ENCODE measurements around the gene FAM114A1. TPM values are rescaled to one million over a fixed set of nuclear protein-coding genes. Genes with fewer than 3 reads are reported as not detected.
A peak's percentile ranks its signal among the peaks of the same experiment; 100 is the strongest.
"Not testable (repeated sequence)": the region's sequence is repeated elsewhere in the genome, so short reads cannot be mapped to it uniquely, and the experiment has no call there.

FAM114A1 gene
- polyA plus RNA-seq, 3 donors = 3.2 to 12.0 (median 4.1) TPM

DNA sequence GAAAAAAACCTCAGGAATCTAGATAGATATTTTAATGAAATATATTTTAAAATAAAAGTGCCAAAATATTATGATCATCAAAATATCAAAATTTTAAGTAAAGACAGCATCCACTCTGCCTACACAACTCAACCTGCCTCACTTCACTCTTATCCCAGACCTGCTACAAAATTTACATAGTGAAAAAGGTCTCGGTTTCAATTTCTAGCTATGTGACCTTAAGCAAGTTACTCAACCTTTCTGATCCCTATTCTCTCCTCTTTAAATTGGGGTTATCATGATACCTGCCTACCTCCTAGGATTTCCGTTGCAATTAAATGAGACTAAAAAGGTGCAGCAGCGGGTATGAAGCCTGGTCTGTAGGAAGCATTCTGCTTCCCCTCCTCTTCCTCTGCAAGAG lies 72.9 kb downstream of the FAM114A1 start:
- Mint-ChIP-seq H3K27me3 (ENCODE audit: low read depth in 3 of 3) (no peaks in the 10 kb centered on the region), H3K4me3 (no peak overlapping the region), H3K27ac (no peak overlapping the region), H3K36me3 (peaks cover 64 to 77% of the 10 kb centered on the region in 2 donors), H3K9me3 (no peaks in the 10 kb centered on the region), H3K4me1 (no peaks in the 10 kb centered on the region)
- no peak overlapping the region for H3K4me2 ChIP-seq (replicated peaks; ENCODE audit: extremely low read depth, low read length, poor library complexity, severe bottlenecking)
- no peaks in the 10 kb centered on the region for H4K20me1 ChIP-seq (ENCODE audit: insufficient read depth, low read length)
- H3K4me1 ChIP-seq (ENCODE audit: control insufficient read depth in 1 of 2, insufficient read depth in 2 of 2, low read length in 2 of 2) = no peaks in the 10 kb centered on the region
- H3K27ac ChIP-seq (ENCODE audit: low read depth in 1 of 2, low read length in 2 of 2) = no peak overlapping the region
- 100% methylated on average over 2 of the region's 3 CpGs for WGBS (ENCODE audit: insufficient coverage)
- H3K9ac ChIP-seq (ENCODE audit: insufficient read depth, low read length, poor library complexity, severe bottlenecking) = no peak overlapping the region
- H3K79me2 ChIP-seq (ENCODE audit: insufficient read depth, low read length) = no peaks in the 10 kb centered on the region
- peaks cover 25 to 88% of the 10 kb centered on the region in 2 donors for H3K36me3 ChIP-seq (replicated peaks in 1 of 2; ENCODE audit: control insufficient read depth in 1 of 2, insufficient read depth in 2 of 2, low read length in 2 of 2)
- intact Hi-C loops (cut with micrococcal nuclease) = no loop called here
- H3K4me3 ChIP-seq (replicated peaks in 1 of 3; ENCODE audit: low read depth in 2 of 3, low read length in 3 of 3) = no peak overlapping the region
- no peaks in the 10 kb centered on the region for H3K27me3 ChIP-seq (ENCODE audit: control insufficient read depth in 2 of 2, insufficient read depth in 2 of 2, low read length in 2 of 2)
- no peak for DNase-seq
- no peaks in the 10 kb centered on the region for H3K9me3 ChIP-seq (replicated peaks in 1 of 2; ENCODE audit: control insufficient read depth in 1 of 2, insufficient read depth in 1 of 2, low read length in 2 of 2)
- no peak overlapping the region for H2AFZ ChIP-seq (ENCODE audit: insufficient read depth, low read depth, low read length, poor library complexity, severe bottlenecking)
- TF ChIP-seq, protein P1, sequence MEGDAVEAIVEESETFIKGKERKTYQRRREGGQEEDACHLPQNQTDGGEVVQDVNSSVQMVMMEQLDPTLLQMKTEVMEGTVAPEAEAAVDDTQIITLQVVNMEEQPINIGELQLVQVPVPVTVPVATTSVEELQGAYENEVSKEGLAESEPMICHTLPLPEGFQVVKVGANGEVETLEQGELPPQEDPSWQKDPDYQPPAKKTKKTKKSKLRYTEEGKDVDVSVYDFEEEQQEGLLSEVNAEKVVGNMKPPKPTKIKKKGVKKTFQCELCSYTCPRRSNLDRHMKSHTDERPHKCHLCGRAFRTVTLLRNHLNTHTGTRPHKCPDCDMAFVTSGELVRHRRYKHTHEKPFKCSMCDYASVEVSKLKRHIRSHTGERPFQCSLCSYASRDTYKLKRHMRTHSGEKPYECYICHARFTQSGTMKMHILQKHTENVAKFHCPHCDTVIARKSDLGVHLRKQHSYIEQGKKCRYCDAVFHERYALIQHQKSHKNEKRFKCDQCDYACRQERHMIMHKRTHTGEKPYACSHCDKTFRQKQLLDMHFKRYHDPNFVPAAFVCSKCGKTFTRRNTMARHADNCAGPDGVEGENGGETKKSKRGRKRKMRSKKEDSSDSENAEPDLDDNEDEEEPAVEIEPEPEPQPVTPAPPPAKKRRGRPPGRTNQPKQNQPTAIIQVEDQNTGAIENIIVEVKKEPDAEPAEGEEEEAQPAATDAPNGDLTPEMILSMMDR (IDR thresholded peaks at IDR 0.05) = no peak

DNA sequence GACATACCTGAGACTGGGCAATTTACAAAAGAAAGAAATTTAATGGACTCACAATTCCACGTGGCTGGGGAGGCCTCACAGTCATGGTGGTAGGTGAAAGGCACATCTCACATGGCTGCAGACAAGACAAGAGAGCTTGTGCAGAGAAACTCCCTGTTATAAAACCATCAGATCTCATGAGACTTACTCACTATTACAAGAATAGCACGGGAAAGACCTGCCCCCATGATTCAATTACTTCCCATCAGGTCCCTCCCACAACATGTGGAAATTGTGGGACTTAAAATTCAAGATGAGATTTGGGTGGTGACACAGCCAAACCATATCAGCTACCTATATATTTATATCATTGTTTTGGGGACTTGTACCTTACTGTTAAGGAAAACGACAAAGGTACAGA lies 74.3 kb downstream of the FAM114A1 start:
- H3K9ac ChIP-seq (ENCODE audit: insufficient read depth, low read length, poor library complexity, severe bottlenecking); H3K27me3 ChIP-seq (ENCODE audit: control insufficient read depth in 2 of 2, insufficient read depth in 2 of 2, low read length in 2 of 2); H3K4me1 Mint-ChIP-seq; H3K4me1 ChIP-seq (ENCODE audit: control insufficient read depth in 1 of 2, insufficient read depth in 2 of 2, low read length in 2 of 2); H3K79me2 ChIP-seq (ENCODE audit: insufficient read depth, low read length); H3K9me3 Mint-ChIP-seq; intact Hi-C loops (cut with micrococcal nuclease); H4K20me1 ChIP-seq (ENCODE audit: insufficient read depth, low read length); H3K4me3 ChIP-seq (replicated peaks in 1 of 3; ENCODE audit: low read depth in 2 of 3, low read length in 3 of 3); H3K27ac ChIP-seq (ENCODE audit: low read depth in 1 of 2, low read length in 2 of 2); H3K4me2 ChIP-seq (replicated peaks; ENCODE audit: extremely low read depth, low read length, poor library complexity, severe bottlenecking); H3K9me3 ChIP-seq (replicated peaks in 1 of 2; ENCODE audit: control insufficient read depth in 1 of 2, insufficient read depth in 1 of 2, low read length in 2 of 2); H2AFZ ChIP-seq (ENCODE audit: insufficient read depth, low read depth, low read length, poor library complexity, severe bottlenecking); DNase-seq; H3K4me3 Mint-ChIP-seq; H3K27me3 Mint-ChIP-seq (ENCODE audit: low read depth in 3 of 3): not testable (repeated sequence)
- H3K36me3 ChIP-seq (replicated peaks in 1 of 2; ENCODE audit: control insufficient read depth in 1 of 2, insufficient read depth in 2 of 2, low read length in 2 of 2) = peaks cover 22 to 80% of the 10 kb centered on the region in 2 donors
- Mint-ChIP-seq H3K27ac (peak overlapping the region in 1 of 7 donors; percentile 30), H3K36me3 (peaks cover 62 to 63% of the 10 kb centered on the region in 2 donors)
- no CpG with 5 or more reads among the region's 3 CpGs for WGBS (ENCODE audit: insufficient coverage)
